H1 (cell line): ENCODE data around the gene PSME3. TPM values are rescaled to one million over a fixed set of nuclear protein-coding genes. Genes with fewer than 3 reads are reported as not detected.

ENCODE experiments used
- CTCF ChIA-PET: fragments of 300-600 bp; sonication (Branson Sonifier 250); formaldehyde crosslinking; loops from one replicate; lab custom pipeline; 2021; ENCODE audit not compliant: partially characterized antibody; lab: Charles Lee
- POLR2A ChIA-PET: fragments of 300-600 bp; sonication (Branson Sonifier 250); formaldehyde crosslinking; loops from one replicate; lab custom pipeline; 2021; ENCODE audit warnings: inconsistent platforms; ENCODE audit not compliant: partially characterized antibody; lab: Charles Lee
- DNase-seq, 2 experiments: peaks; one replicate each; pipeline versions ENCODE4 v3.0.0 to v3.0.0-alpha.2; 2010 to 2022; ENCODE audit warnings: low spot score in 2 of 2, low read depth in 1 of 2, mixed read lengths in 1 of 2
- FAIRE-seq: peaks from 2 replicates; lab custom pipeline; 2011; peaks lifted over from hg19 to GRCh38; lab: Jason Lieb, UNC
- H2AFZ ChIP-seq: 2 replicates; pipeline ENCODE4 v1.8.1; 2012; ENCODE audit warnings: low read length, inconsistent platforms
- H2AK5ac ChIP-seq: 2 replicates; pipeline ENCODE4 v1.6.1; 2013; ENCODE audit warnings: low read depth, low read length
- H2BK120ac ChIP-seq: replicated peaks from 2 replicates; pipeline ENCODE3; 2013; ENCODE audit warnings: low read depth, low read length, inconsistent platforms
- H2BK12ac ChIP-seq: 2 replicates; pipeline ENCODE4 v1.6.1; 2013; ENCODE audit warnings: low read depth, low read length
- H2BK15ac ChIP-seq: 2 replicates; pipeline ENCODE4 v1.6.1; 2013; ENCODE audit warnings: low read length
- H2BK20ac ChIP-seq: 2 replicates; pipeline ENCODE4 v1.6.1; 2013; ENCODE audit warnings: low read length
- H2BK5ac ChIP-seq: 2 replicates; pipeline ENCODE4 v1.6.1; 2013; ENCODE audit warnings: low read depth, low read length
- H3K14ac ChIP-seq: 2 replicates; pipeline ENCODE4 v1.6.1; 2013; ENCODE audit warnings: inconsistent platforms; ENCODE audit not compliant: insufficient read length
- H3K18ac ChIP-seq: 2 replicates; pipeline ENCODE4 v1.6.1; 2013; ENCODE audit warnings: low read length; ENCODE audit errors: extremely low read depth
- H3K23ac ChIP-seq: 2 replicates; pipeline ENCODE4 v1.6.1; 2013; ENCODE audit warnings: inconsistent platforms; ENCODE audit not compliant: insufficient read length
- H3K23me2 ChIP-seq: 2 replicates; pipeline ENCODE4 v1.6.1; 2013; ENCODE audit warnings: low read depth, low read length
- H3K27ac ChIP-seq: 2 replicates; pipeline ENCODE4 v1.6.1; 2011; ENCODE audit warnings: low read depth, low read length, inconsistent platforms
- H3K27me3 ChIP-seq, 4 experiments: replicated peaks in 1 of 4; 1 replicate in 1 of 4; 2 replicates in 3 of 4; pipeline versions ENCODE4 v1.6.1 to v1.8.1; 2011 to 2013; ENCODE audit warnings: low read length in 3 of 4, mild to moderate bottlenecking in 3 of 4, inconsistent platforms in 2 of 4, mixed read lengths in 2 of 4, moderate library complexity in 1 of 4; ENCODE audit not compliant: control insufficient read depth in 3 of 4, insufficient read depth in 3 of 4; ENCODE audit errors: extremely low read depth in 1 of 4
- H3K36me3 ChIP-seq, 4 experiments: 2 replicates each; pipeline versions ENCODE4 v1.6.1 to v1.8.1; 2011 to 2013; ENCODE audit warnings: mild to moderate bottlenecking in 4 of 4, low read length in 3 of 4, moderate library complexity in 2 of 4, control low read depth in 1 of 4, inconsistent platforms in 1 of 4; ENCODE audit not compliant: insufficient read depth in 4 of 4, control insufficient read depth in 2 of 4
- H3K4ac ChIP-seq: replicated peaks from 2 replicates; pipeline ENCODE3; 2013; ENCODE audit warnings: low read length, low read depth, mixed read lengths, inconsistent platforms; ENCODE audit not compliant: insufficient read length
- H3K4me1 ChIP-seq, 4 experiments: replicated peaks in 1 of 4; 1 replicate in 1 of 4; 2 replicates in 3 of 4; pipeline versions ENCODE4 v1.6.1 to v1.8.1; 2011 to 2013; ENCODE audit warnings: low read length in 3 of 4, inconsistent platforms in 2 of 4, mixed read lengths in 1 of 4; ENCODE audit not compliant: insufficient read depth in 4 of 4, control insufficient read depth in 3 of 4
- H3K4me2 ChIP-seq, 2 experiments: 2 replicates each; pipeline versions ENCODE4 v1.6.1 to v1.8.1; 2011 to 2013; ENCODE audit warnings: low read depth in 2 of 2, low read length in 2 of 2, control low read depth in 1 of 2, inconsistent platforms in 1 of 2, mild to moderate bottlenecking in 1 of 2; ENCODE audit not compliant: insufficient read depth in 1 of 2
- H3K4me3 ChIP-seq, 4 experiments: fragments of 200-600, 300-600 bp in 1 of 4; sonication (generic), shearing (Covaris generic), sonication (Bioruptor Twin) in 1 of 4; 2 replicates each; pipeline versions ENCODE4 v1.5.1 to v1.8.1; 2011 to 2016; ENCODE audit warnings: low read length in 4 of 4, low read depth in 3 of 4, control low read depth in 2 of 4, inconsistent platforms in 2 of 4, mild to moderate bottlenecking in 2 of 4, mixed read lengths in 1 of 4, moderate library complexity in 1 of 4; ENCODE audit not compliant: insufficient read depth in 2 of 4; ENCODE audit errors: extremely low read depth in 1 of 4
- H3K56ac ChIP-seq: replicated peaks from 2 replicates; pipeline ENCODE3; 2013; ENCODE audit warnings: low read depth, mild to moderate bottlenecking, mixed read lengths, low read length, inconsistent platforms; ENCODE audit not compliant: insufficient read length
- H3K79me1 ChIP-seq: 2 replicates; pipeline ENCODE4 v1.6.1; 2013; ENCODE audit warnings: low read depth, low read length, control low read depth
- H3K79me2 ChIP-seq, 2 experiments: 2 replicates each; pipeline versions ENCODE4 v1.6.1 to v1.8.1; 2012 to 2013; ENCODE audit warnings: low read length in 2 of 2, mild to moderate bottlenecking in 2 of 2, inconsistent platforms in 1 of 2; ENCODE audit not compliant: insufficient read depth in 2 of 2, control insufficient read depth in 1 of 2
- H3K9ac ChIP-seq, 4 experiments: replicated peaks in 1 of 4; 1 replicate in 1 of 4; 2 replicates in 3 of 4; pipeline versions ENCODE4 v1.6.1 to v1.8.1; 2011 to 2013; ENCODE audit warnings: low read depth in 3 of 4, low read length in 3 of 4, control low read depth in 2 of 4, mild to moderate bottlenecking in 2 of 4, moderate library complexity in 2 of 4, inconsistent platforms in 1 of 4; ENCODE audit errors: extremely low read depth in 1 of 4
- H3K9me3 ChIP-seq, 2 experiments: 2 replicates each; pipeline versions ENCODE4 v1.6.1 to v1.8.1; 2012 to 2013; ENCODE audit warnings: mild to moderate bottlenecking in 2 of 2, moderate library complexity in 2 of 2, control low read depth in 1 of 2, inconsistent platforms in 1 of 2, low read depth in 1 of 2, low read length in 1 of 2, mixed read lengths in 1 of 2; ENCODE audit not compliant: insufficient read depth in 2 of 2
- H4K20me1 ChIP-seq, 2 experiments: replicated peaks in 1 of 2; 2 replicates each; pipeline versions ENCODE3 to v1.8.1; 2011 to 2013; ENCODE audit warnings: inconsistent platforms in 2 of 2, low read length in 2 of 2, mild to moderate bottlenecking in 1 of 2; ENCODE audit not compliant: insufficient read depth in 2 of 2, control insufficient read depth in 1 of 2
- H4K5ac ChIP-seq: 2 replicates; pipeline ENCODE4 v1.6.1; 2013; ENCODE audit warnings: low read length, low read depth, mixed read lengths, inconsistent platforms; ENCODE audit not compliant: insufficient read length
- H4K8ac ChIP-seq: 2 replicates; pipeline ENCODE4 v1.8.0; 2013; ENCODE audit warnings: mild to moderate bottlenecking, moderate library complexity, low read length, inconsistent platforms; ENCODE audit not compliant: insufficient read depth; ENCODE audit errors: extremely low read depth
- H4K91ac ChIP-seq: replicated peaks from 2 replicates; pipeline ENCODE3; 2013; ENCODE audit warnings: low read length, mixed read lengths, inconsistent platforms; ENCODE audit not compliant: insufficient read length
- BCL11A ChIP-seq, 2 experiments: IDR thresholded peaks; one replicate each; pipeline ENCODE4 v1.6.1; 2011; ENCODE audit warnings: low read depth in 2 of 2, low read length in 2 of 2, mild to moderate bottlenecking in 2 of 2
- CTBP2 ChIP-seq: IDR thresholded peaks from 2 replicates; pipeline ENCODE4 v1.7.0; 2011; ENCODE audit warnings: borderline replicate concordance, mild to moderate bottlenecking, moderate library complexity, mixed read lengths, low read length; ENCODE audit not compliant: insufficient read depth, insufficient read length
- EZH2 ChIP-seq: fragments of 200-600 bp; sonication (generic); IDR thresholded peaks from 2 replicates; pipeline ENCODE4 v1.7.1; 2012; ENCODE audit warnings: low read depth, mild to moderate bottlenecking, moderate library complexity, low read length, inconsistent platforms; ENCODE audit not compliant: severe bottlenecking
- KDM4A ChIP-seq: IDR thresholded peaks from one replicate; pipeline ENCODE4 v1.7.1; 2012; ENCODE audit warnings: low read depth, mild to moderate bottlenecking, moderate library complexity, low read length, inconsistent platforms; ENCODE audit not compliant: severe bottlenecking
- KDM5A ChIP-seq: fragments of 200-600 bp; IDR thresholded peaks from 2 replicates; pipeline ENCODE4 v1.7.1; 2012; ENCODE audit warnings: mild to moderate bottlenecking, low read length, inconsistent platforms, mixed read lengths
- SAP30 ChIP-seq: fragments of 300-600 bp; sonication (generic); IDR thresholded peaks from 2 replicates; pipeline ENCODE4 v1.7.1; 2012; ENCODE audit warnings: low read length, moderate library complexity, mild to moderate bottlenecking, inconsistent platforms; ENCODE audit not compliant: insufficient read depth, insufficient replicate concordance
- TCF12 ChIP-seq: IDR thresholded peaks from 2 replicates; pipeline ENCODE4 v1.6.1; 2011; ENCODE audit warnings: low read depth, mild to moderate bottlenecking, low read length
- YY1 ChIP-seq: IDR thresholded peaks from 2 replicates; pipeline ENCODE4 v1.6.1; 2011; ENCODE audit warnings: low read depth, mild to moderate bottlenecking, low read length
- WGBS, 2 experiments: shearing (Covaris generic) in 1 of 2; methylation state at CpG; one replicate each; pipeline versions ENCODE4 v1.1.6 to v1.1.7; 2013 to 2015; ENCODE audit warnings: low lambda C conversion rate in 2 of 2, mixed read lengths in 2 of 2, inconsistent platforms in 1 of 2, low coverage in 1 of 2, missing lambda C conversion rate in 1 of 2; ENCODE audit not compliant: insufficient replicate concordance in 2 of 2, insufficient coverage in 1 of 2, insufficient read length in 1 of 2; ENCODE audit errors: extremely low coverage in 1 of 2, missing lambda C conversion rate in 1 of 2; 5-methylcytosine and 5-hydroxymethylcytosine counted together
- polyA plus RNA-seq, 7 experiments: library from polyadenylated mRNA; depleted of rRNA in 3 of 7; stranded (reverse) in 5 of 7; unstranded in 2 of 7; fragments of >200 nt in 5 of 7; fragments of 200-250 nt in 2 of 7; gene quantifications; 1 replicate in 5 of 7; 2 replicates in 1 of 7; 4 replicates in 1 of 7; pipeline versions ENCODE4 v1.2.1 to v1.2.3, GENCODE V29; 2011 to 2013; ENCODE audit warnings: missing spikeins in 2 of 7, mixed read lengths in 2 of 7
- total RNA-seq: library from RNA; stranded (reverse); fragmentation: NEBNext Ultra II Directional; extraction: Animal tissue kit (Norgen Biotek cat#: 25700); gene quantifications from 2 replicates; pipeline ENCODE4 v1.2.1, GENCODE V29; 2021

Gene PSME3
- total and polyA plus RNA-seq, 2 of the 8 experiments (the other 6 are each of a cell fraction or from before 2014, with no cell fraction given): 149 to 224 TPM

DNA sequence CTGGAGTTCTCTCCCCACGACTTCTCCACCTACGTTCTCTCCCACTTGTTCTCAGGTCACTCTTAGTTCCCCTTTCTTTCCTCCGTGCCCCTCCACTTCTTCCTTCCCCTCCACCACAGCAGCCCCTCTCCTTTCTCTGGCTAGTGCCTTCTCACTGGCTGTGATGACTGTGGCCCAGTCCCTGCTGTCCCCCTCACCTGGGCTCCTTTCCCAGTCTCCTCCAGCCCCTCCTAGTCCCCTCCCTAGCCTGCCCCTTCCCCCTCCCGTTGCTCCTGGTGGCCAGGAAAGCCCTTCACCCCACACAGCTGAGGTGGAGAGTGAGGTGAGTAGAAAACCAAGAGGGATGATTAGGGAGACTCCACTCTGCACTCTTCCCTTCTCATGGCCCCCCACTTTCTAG lies 38.1 kb upstream of the PSME3 start:
- H3K56ac ChIP-seq: no peak overlapping the region
- no peaks in the 10 kb centered on the region for H3K23me2 ChIP-seq
- H3K4me3 ChIP-seq: no peak overlapping the region
- peaks cover 3 to 5% (median 4%) of the 10 kb centered on the region in 4 experiments; a peak in 6 of 7 replicates for H3K4me1 ChIP-seq
- H3K4me2 ChIP-seq: no peak overlapping the region
- peaks cover 5 to 8% of the 10 kb centered on the region in 2 experiments; a peak in 3 of 4 replicates for H3K9me3 ChIP-seq
- H3K4ac ChIP-seq: no peak overlapping the region
- H2BK20ac ChIP-seq: no peak overlapping the region
- H3K27ac ChIP-seq: no peak overlapping the region
- H4K5ac ChIP-seq: no peak overlapping the region
- POLR2A ChIA-PET: interaction anchor here (1.1 to 1.6 kb wide), 5 partner anchors 9 to 22 kb away, joined by 3 read pairs; partner anchors contain the start of gene VPS25
- FAIRE-seq (no peak), DNase-seq (no peak)
- no peak overlapping the region for H2BK12ac ChIP-seq
- H3K18ac ChIP-seq: no peak overlapping the region
- peaks cover 0 to 12% (median 7%) of the 10 kb centered on the region in 4 experiments; a peak in 6 of 7 replicates for H3K27me3 ChIP-seq
- H4K20me1 ChIP-seq: peaks cover 0 to 2% of the 10 kb centered on the region in 2 experiments
- no peaks in the 10 kb centered on the region; the same call in 1 of the 2 replicates for H3K79me1 ChIP-seq
- H2AK5ac ChIP-seq: no peak overlapping the region
- CTCF ChIA-PET: interaction anchor here (1.0 to 1.6 kb wide), 3 partner anchors 10 to 515 kb away, joined by 3 to 4 read pairs (median 3); no protein-coding TSS in a partner anchor
- no peak overlapping the region for H2BK15ac ChIP-seq
- H4K8ac ChIP-seq: no peak overlapping the region
- no peak overlapping the region for H2BK120ac ChIP-seq
- no peak overlapping the region for H4K91ac ChIP-seq
- H3K23ac ChIP-seq: no peak overlapping the region
- no peak overlapping the region for H2BK5ac ChIP-seq
- TF ChIP-seq BCL11A (IDR thresholded peaks at IDR 0.05; ENCODE audit: low read depth in 2 of 2, low read length in 2 of 2) (no peak), YY1 (no peak), CTBP2 (no peak), KDM4A (no peak), EZH2 (no peak), SAP30 (no peak), TCF12 (no peak), KDM5A (no peak)
- peaks cover 0 to 6% of the 10 kb centered on the region in 2 experiments; a peak in 2 of 4 replicates for H3K79me2 ChIP-seq
- H3K36me3 ChIP-seq: no peaks in the 10 kb centered on the region
- no peak overlapping the region for H3K9ac ChIP-seq
- no peak overlapping the region for H3K14ac ChIP-seq
- H2AFZ ChIP-seq: no peak overlapping the region
- 83% methylated on average over 3 of the region's 4 CpGs; no CpG with 5 or more reads in 1 of the 2 experiments for WGBS, 2 experiments
